ENCODE results near the gene MYH7B. TPM values are rescaled to one million over a fixed set of nuclear protein-coding genes. Genes with fewer than 3 reads are reported as not detected.

MYH7B gene
- total RNA-seq: under 1 TPM; 0.22 to 0.25 TPM

GRCh38 chr20:34955231-34956040 lies at the start of gene MYH7B, which contains the start of gene GSS:
Gene MYH7B (plus strand): TSS chr20:34955868. CDS start chr20:34978006, 22,138 bp downstream.
Gene GSS (minus strand): TSS chr20:34955806. CDS start chr20:34951852, 3,954 bp downstream.

Small RNAs within 50 kb of the gene (microRNA-seq; reads per million reads assigned to microRNA genes)
- gene MIR499A (ENCODE audit: borderline microRNAs expressed, borderline replicate concordance): not detected
- gene MIR499B (ENCODE audit: borderline microRNAs expressed, borderline replicate concordance): not detected

Other genes starting within 250 kb of the MYH7B start
- gene NCOA6, start 130.2 kb upstream of the MYH7B start, total RNA-seq: 10 to 100 TPM; 28.1 to 30.5 TPM
- gene GGT7, start 83.0 kb upstream of the MYH7B start, total RNA-seq: 10 to 100 TPM; 12.0 to 13.4 TPM
- gene ACSS2, start 79.3 kb upstream of the MYH7B start, total RNA-seq: 10 to 100 TPM; 62.0 to 64.8 TPM
- 10 to 100 TPM; 49.1 to 49.5 TPM for gene GSS, start 62 bp upstream of the MYH7B start, total RNA-seq
- 10 to 100 TPM; 47.2 to 48.7 TPM for gene TRPC4AP, start 136.9 kb downstream of the MYH7B start, total RNA-seq
- gene EDEM2, start 191.5 kb downstream of the MYH7B start, total RNA-seq: 10 to 100 TPM; 22.5 to 23.2 TPM
- gene PROCR, start 216.2 kb downstream of the MYH7B start, total RNA-seq: under 1 TPM in 1 of 2 experiments, not detected in 1; 0.30 TPM